ENCODE results near the gene IFRD2. TPM values are rescaled to one million over a fixed set of nuclear protein-coding genes. Genes with fewer than 3 reads are reported as not detected.
A peak's percentile ranks its signal among the peaks of the same experiment; 100 is the strongest.

Gene IFRD2
- total RNA-seq, 6 donors from 2014 or later, result 45.4 to 126 (median 77.5) TPM

DNA sequence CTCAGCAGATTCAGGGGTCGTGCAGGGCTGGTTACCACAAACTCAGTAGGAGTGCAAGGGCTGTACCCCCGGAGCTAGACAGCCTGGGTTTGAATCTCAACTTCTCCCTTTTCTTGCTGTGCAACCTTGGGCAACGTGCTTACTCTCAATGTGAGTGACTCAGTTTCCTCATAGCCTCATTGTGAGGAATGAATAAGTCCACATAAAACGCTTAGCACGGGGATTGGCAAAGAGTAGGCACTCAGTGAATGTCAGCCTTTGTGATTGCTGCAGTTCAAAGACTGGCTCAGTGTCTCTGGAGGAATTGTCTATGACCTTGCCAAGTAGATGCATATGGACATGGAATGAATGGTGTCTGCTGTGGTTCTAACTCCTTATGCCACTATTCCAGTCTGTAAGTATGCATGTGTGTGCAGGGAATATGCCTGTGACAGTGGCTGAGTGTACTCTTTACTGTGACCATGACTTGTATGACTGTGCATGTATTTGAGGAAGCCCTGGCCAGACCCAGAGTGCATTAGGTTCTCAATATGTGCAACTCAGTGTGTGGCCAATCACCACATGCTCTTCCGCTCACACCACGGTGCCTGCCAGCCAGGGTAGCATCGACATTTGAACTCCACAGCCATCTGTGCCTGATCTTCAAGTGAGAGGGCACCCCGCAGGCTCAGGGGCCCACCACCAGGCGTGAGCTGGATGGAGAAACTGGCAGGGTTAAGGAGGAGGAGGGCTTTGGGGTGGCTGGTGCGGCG lies 7.9 kb upstream of the IFRD2 start:
- Histone ChIP-seq H3K27me3 (no peaks in the 10 kb centered on the region), H3K4me3 (peak overlapping the region in 3 of 4 donors; percentile 55 to 86 (median 64)), H3K27ac (peak overlapping the region; percentile 85 to 93 (median 92)), H3K4me1 (peaks cover 41 to 55% (median 52%) of the 10 kb centered on the region in 4 donors), H3K9me3 (no peaks in the 10 kb centered on the region), H3K36me3 (peaks cover 0 to 13% (median 2%) of the 10 kb centered on the region in 4 donors)
- DNase-seq (peak in 1 of 2 donors; percentile 75), ATAC-seq (ENCODE audit: low FRiP score in 2 of 2) (peak; percentile 3 to 34)
- 44 to 49% methylated on average over 11 to 12 of the region's 12 CpGs for WGBS, 2 donors
- TF ChIP-seq POLR2A (IDR thresholded peaks at IDR 0.05) (no peak), EP300 (IDR thresholded peaks at IDR 0.05) (no peak)
- TF ChIP-seq, protein P1, sequence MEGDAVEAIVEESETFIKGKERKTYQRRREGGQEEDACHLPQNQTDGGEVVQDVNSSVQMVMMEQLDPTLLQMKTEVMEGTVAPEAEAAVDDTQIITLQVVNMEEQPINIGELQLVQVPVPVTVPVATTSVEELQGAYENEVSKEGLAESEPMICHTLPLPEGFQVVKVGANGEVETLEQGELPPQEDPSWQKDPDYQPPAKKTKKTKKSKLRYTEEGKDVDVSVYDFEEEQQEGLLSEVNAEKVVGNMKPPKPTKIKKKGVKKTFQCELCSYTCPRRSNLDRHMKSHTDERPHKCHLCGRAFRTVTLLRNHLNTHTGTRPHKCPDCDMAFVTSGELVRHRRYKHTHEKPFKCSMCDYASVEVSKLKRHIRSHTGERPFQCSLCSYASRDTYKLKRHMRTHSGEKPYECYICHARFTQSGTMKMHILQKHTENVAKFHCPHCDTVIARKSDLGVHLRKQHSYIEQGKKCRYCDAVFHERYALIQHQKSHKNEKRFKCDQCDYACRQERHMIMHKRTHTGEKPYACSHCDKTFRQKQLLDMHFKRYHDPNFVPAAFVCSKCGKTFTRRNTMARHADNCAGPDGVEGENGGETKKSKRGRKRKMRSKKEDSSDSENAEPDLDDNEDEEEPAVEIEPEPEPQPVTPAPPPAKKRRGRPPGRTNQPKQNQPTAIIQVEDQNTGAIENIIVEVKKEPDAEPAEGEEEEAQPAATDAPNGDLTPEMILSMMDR (IDR thresholded peaks at IDR 0.05), result peak in 2 of 6 experiments; percentile 2 to 8

GRCh38 chr3:50299638-50299928 lies 7.4 kb upstream of the IFRD2 start:
- Histone ChIP-seq H3K9me3 (no peaks in the 10 kb centered on the region), H3K36me3 (peaks cover 0 to 13% (median 2%) of the 10 kb centered on the region in 4 donors), H3K4me3 (peak overlapping the region in 3 of 4 donors; percentile 55 to 86 (median 64)), H3K27me3 (no peaks in the 10 kb centered on the region), H3K27ac (peak overlapping the region; percentile 85 to 93 (median 92)), H3K4me1 (peaks cover 41 to 55% (median 52%) of the 10 kb centered on the region in 4 donors)
- no peak for ATAC-seq (ENCODE audit: low FRiP score in 2 of 2)
- DNase-seq, result no peak
- WGBS, 2 donors, result 3% methylated on average over 12 of the region's 12 CpGs; no CpG with 5 or more reads in 1 of the 2 donors
- TF ChIP-seq POLR2A (IDR thresholded peaks at IDR 0.05), result no peak
- TF ChIP-seq POLR2AphosphoS5 (IDR thresholded peaks at IDR 0.05), result peak; percentile 32 to 60
- peak in 3 of 4 donors; percentile 28 to 91 (median 86) for TF ChIP-seq EP300 (IDR thresholded peaks at IDR 0.05)
- TF ChIP-seq, protein P1 (IDR thresholded peaks at IDR 0.05), result no peak

DNA sequence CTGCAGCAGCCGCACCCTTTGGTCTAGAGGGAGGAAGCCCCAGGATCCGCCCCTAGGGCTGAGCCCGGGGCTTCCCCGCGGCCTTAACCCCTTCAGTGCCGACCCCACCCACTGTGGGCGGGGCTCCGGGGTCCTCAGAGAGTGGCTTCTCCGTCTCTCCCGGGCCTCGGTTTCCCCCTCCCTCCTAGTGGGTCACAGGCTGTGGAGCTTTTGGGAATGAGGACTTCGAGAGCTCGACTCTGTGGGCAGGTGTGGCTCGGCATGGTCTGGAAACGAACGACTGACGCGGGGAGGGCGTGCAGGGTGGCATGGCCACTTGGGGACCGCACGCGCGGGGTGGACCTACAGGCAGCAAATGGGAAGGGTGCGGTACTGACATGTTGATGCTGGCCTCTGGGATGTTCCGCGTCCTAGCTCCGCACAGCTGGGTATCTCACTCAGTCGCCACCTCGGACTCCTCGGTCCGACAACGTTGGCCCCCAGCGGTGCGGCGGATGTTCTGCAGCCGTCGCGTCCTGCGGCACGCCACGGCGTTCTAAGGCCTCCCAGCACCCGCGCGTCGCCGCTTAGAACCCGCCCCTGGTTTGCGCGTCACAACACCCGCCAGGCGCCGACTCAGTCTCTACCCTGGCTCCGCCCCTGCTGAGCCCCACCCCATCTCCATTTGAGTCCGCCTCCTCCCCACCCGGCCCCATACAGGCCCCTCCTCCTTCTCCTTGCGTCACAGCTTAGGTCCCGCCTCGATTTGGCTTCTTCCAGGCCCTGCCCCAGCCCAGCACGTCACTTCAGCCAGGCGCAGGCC lies 6.8 kb upstream of the IFRD2 start, which contains the start of the genes HYAL3 and NAA80:
HYAL3 (minus strand) TSS at position 570 of the 802 bp plus-strand sequence. CDS start 3,803 bp downstream, outside the sequence.
NAA80 (minus strand) TSS at position 570 of the 802 bp plus-strand sequence. CDS start 1,942 bp downstream, outside the sequence.
- TF ChIP-seq POLR2AphosphoS5 (IDR thresholded peaks at IDR 0.05), result peak; percentile 86 to 93
- TF ChIP-seq, protein P1 (IDR thresholded peaks at IDR 0.05), result peak; percentile 35 to 90 (median 76)
- no peak for TF ChIP-seq EP300 (IDR thresholded peaks at IDR 0.05)
- peak in 3 of 4 donors; percentile 61 to 96 (median 95) for TF ChIP-seq POLR2A (IDR thresholded peaks at IDR 0.05)
- WGBS, 2 donors, result 1% methylated on average over 22 to 61 of the region's 61 CpGs
- H3K9me3 ChIP-seq, result no peaks in the 10 kb centered on the region
- DNase-seq (peak; percentile 98 to 100), ATAC-seq (ENCODE audit: low FRiP score in 2 of 2) (peak; percentile 94 to 97)
- H3K4me1 ChIP-seq, result peaks cover 41 to 55% (median 52%) of the 10 kb centered on the region in 4 donors
- peaks cover 0 to 13% (median 2%) of the 10 kb centered on the region in 4 donors for H3K36me3 ChIP-seq
- peak within 1 kb of the TSS; percentile 44 to 86 (median 60) for H3K4me3 ChIP-seq
- H3K27me3 ChIP-seq, result no peaks in the 10 kb centered on the region
- H3K27ac ChIP-seq, result peak within 1 kb of the TSS; percentile 85 to 94 (median 92)

- DNase-seq (no peak), ATAC-seq (ENCODE audit: low FRiP score in 2 of 2) (no peak)
- Histone ChIP-seq H3K4me3 (peak overlapping the region; percentile 44 to 86 (median 60)), H3K27me3 (no peaks in the 10 kb centered on the region), H3K27ac (peak overlapping the region; percentile 85 to 94 (median 92)), H3K9me3 (no peaks in the 10 kb centered on the region), H3K36me3 (peaks cover 0 to 13% (median 2%) of the 10 kb centered on the region in 4 donors), H3K4me1 (peaks cover 38 to 47% (median 46%) of the 10 kb centered on the region in 4 donors)
- TF ChIP-seq POLR2A (IDR thresholded peaks at IDR 0.05), result no peak
- TF ChIP-seq, protein P1 (IDR thresholded peaks at IDR 0.05), result no peak
- no peak for TF ChIP-seq POLR2AphosphoS5 (IDR thresholded peaks at IDR 0.05)
- TF ChIP-seq EP300 (IDR thresholded peaks at IDR 0.05), result no peak
- WGBS, 2 donors, result 43 to 44% methylated on average over 5 to 9 of the region's 9 CpGs
Observed at GRCh38 chr3:50297896-50298725, 5.9 kb upstream of the IFRD2 start.

Data from upper lobe of left lung (tissue), 6 donors.